Activated T-cell treated with anti-CD3 and anti-CD28 coated beads, Interleukin-2, amount 50 U/mL, for 24 hours (primary cell): ENCODE results near the gene FAM120B.
A peak's percentile ranks its signal among the peaks of the same experiment; 100 is the strongest.

Experiments
- DNase-seq: peaks from one replicate; pipeline ENCODE4 v3.0.0-alpha.2; 2020
- H3K27ac Mint-ChIP-seq: 2 replicates; pipeline ENCODE4 v1.8.0; 2020; ENCODE audit warnings: mild to moderate bottlenecking, mixed read lengths
- H3K27me3 Mint-ChIP-seq: 2 replicates; pipeline ENCODE4 v1.8.0; 2020; ENCODE audit warnings: mixed read lengths
- H3K36me3 Mint-ChIP-seq: 2 replicates; pipeline ENCODE4 v1.8.0; 2020; ENCODE audit warnings: low read depth, mixed read lengths
- H3K4me1 Mint-ChIP-seq: 2 replicates; pipeline ENCODE4 v1.8.0; 2020; ENCODE audit warnings: low read depth, mixed read lengths
- H3K4me3 Mint-ChIP-seq: 2 replicates; pipeline ENCODE4 v1.8.0; 2020; ENCODE audit warnings: mild to moderate bottlenecking, moderate library complexity, mixed read lengths
- H3K9me3 Mint-ChIP-seq: 2 replicates; pipeline ENCODE4 v1.8.0; 2020; ENCODE audit warnings: mixed read lengths

Gene FAM120B

GRCh38 chr6:170442596-170442995, 136.0 kb downstream of the FAM120B start:
- H3K27ac Mint-ChIP-seq, result no peak overlapping the region
- H3K9me3 Mint-ChIP-seq, result no peaks in the 10 kb centered on the region
- peaks cover 7% of the 10 kb centered on the region for H3K4me1 Mint-ChIP-seq
- DNase-seq, result no peak
- peaks cover 10% of the 10 kb centered on the region for H3K27me3 Mint-ChIP-seq
- H3K4me3 Mint-ChIP-seq, result no peak overlapping the region
- no peaks in the 10 kb centered on the region for H3K36me3 Mint-ChIP-seq

GRCh38 chr6:170443151-170443662, 136.6 kb downstream of the FAM120B start:
- H3K27ac Mint-ChIP-seq, result no peak overlapping the region
- H3K4me3 Mint-ChIP-seq, result no peak overlapping the region
- no peaks in the 10 kb centered on the region for H3K9me3 Mint-ChIP-seq
- peak; percentile 15 for DNase-seq
- no peaks in the 10 kb centered on the region for H3K36me3 Mint-ChIP-seq
- H3K4me1 Mint-ChIP-seq, result peaks cover 3% of the 10 kb centered on the region
- H3K27me3 Mint-ChIP-seq, result peaks cover 6% of the 10 kb centered on the region

DNA sequence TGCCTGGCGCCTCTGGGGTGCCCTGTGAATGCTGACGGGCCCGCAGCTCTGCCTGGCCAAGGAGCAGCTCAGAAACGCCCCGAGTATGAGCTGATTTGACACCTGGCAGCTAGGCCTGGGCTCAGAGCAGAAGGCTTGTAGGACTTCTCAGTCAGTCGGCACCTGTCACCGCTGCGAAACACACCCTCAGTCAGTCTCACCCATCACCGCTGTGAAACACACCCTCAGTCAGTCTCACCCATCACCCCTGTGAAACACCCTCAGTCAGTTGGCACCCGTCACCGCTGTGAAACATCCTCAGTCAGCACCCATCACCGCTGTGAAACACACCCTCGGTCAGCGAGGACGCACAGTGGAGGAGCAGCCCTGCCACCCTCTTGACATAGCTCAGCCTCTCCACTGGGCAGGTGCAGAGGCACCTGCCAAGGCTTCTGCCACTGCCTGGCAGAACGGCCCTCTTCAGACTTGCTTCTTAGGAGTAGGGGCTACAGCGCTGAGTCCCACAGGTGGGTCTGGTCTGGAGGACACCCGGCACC, 137.6 kb downstream of the FAM120B start:
- Mint-ChIP-seq H3K27ac (no peak overlapping the region), H3K4me3 (no peak overlapping the region), H3K4me1 (no peaks in the 10 kb centered on the region), H3K9me3 (no peaks in the 10 kb centered on the region), H3K27me3 (peaks cover 2% of the 10 kb centered on the region), H3K36me3 (no peaks in the 10 kb centered on the region)
- DNase-seq, result no peak

GRCh38 chr6:170444811-170445211, 138.3 kb downstream of the FAM120B start:
- Mint-ChIP-seq H3K27ac (no peak overlapping the region), H3K27me3 (no peaks in the 10 kb centered on the region), H3K36me3 (no peaks in the 10 kb centered on the region), H3K4me1 (no peaks in the 10 kb centered on the region), H3K4me3 (no peak overlapping the region), H3K9me3 (no peaks in the 10 kb centered on the region)
- no peak for DNase-seq

GRCh38 chr6:170445487-170445886, 138.9 kb downstream of the FAM120B start:
- Mint-ChIP-seq H3K4me3 (no peak overlapping the region), H3K36me3 (no peaks in the 10 kb centered on the region), H3K27me3 (no peaks in the 10 kb centered on the region), H3K4me1 (no peaks in the 10 kb centered on the region), H3K27ac (no peak overlapping the region), H3K9me3 (no peaks in the 10 kb centered on the region)
- no peak for DNase-seq

DNA sequence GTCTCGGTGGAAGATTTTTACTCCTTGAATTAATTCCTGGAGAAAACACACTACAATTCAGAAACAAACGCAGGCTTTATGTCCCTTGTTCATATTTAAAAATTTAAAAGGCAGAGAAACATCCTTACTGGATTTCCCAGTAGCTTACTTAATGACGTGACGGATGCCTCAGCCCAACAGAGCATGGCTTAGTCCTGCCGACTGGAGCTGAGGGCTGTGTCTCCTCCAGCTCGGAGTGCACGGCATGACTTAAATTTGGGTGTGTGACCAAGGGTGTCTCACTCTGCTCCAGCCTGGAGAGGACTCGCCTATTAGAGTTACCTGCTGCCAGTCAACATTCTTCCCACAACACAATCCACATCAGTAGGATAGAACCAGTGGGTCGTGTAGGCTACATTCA, 139.4 kb downstream of the FAM120B start:
- H3K4me3 Mint-ChIP-seq, result no peak overlapping the region
- no peaks in the 10 kb centered on the region for H3K9me3 Mint-ChIP-seq

GRCh38 chr6:170446841-170447560, 140.4 kb downstream of the FAM120B start:
- DNase-seq, result no peak
- no peak overlapping the region for H3K27ac Mint-ChIP-seq
- H3K36me3 Mint-ChIP-seq, result no peaks in the 10 kb centered on the region
- no peaks in the 10 kb centered on the region for H3K4me1 Mint-ChIP-seq
- H3K4me3 Mint-ChIP-seq, result no peak overlapping the region
- H3K27me3 Mint-ChIP-seq, result no peaks in the 10 kb centered on the region
- no peaks in the 10 kb centered on the region for H3K9me3 Mint-ChIP-seq

More for the DNA sequence above, 139.4 kb downstream of the FAM120B start:
- Mint-ChIP-seq H3K27ac (no peak overlapping the region), H3K36me3 (no peaks in the 10 kb centered on the region), H3K27me3 (no peaks in the 10 kb centered on the region), H3K4me1 (no peaks in the 10 kb centered on the region)
- DNase-seq, result peak; percentile 8

DNA sequence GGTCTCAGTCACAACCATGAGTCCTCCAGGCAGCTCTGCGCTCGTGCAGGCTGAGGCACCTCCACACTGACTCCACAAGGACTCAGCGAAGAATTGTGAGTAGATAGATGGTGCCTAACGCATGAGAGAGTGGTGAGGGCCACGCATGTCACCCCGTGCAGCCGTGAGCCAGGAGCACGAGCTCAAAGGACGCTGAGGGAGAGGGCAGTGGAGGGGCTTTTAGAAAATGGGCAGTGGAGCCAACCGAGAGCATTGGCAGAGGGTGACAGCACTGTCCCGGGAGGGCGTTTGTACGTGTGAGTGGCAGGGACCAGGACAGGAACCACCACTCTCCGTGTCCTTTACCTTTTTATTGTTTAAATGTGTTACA, 141.0 kb downstream of the FAM120B start:
- H3K27ac Mint-ChIP-seq, result no peak overlapping the region
- H3K9me3 Mint-ChIP-seq, result no peaks in the 10 kb centered on the region
- H3K4me1 Mint-ChIP-seq, result no peaks in the 10 kb centered on the region
- no peaks in the 10 kb centered on the region for H3K36me3 Mint-ChIP-seq
- no peak overlapping the region for H3K4me3 Mint-ChIP-seq
- H3K27me3 Mint-ChIP-seq, result no peaks in the 10 kb centered on the region
- no peak for DNase-seq

DNA sequence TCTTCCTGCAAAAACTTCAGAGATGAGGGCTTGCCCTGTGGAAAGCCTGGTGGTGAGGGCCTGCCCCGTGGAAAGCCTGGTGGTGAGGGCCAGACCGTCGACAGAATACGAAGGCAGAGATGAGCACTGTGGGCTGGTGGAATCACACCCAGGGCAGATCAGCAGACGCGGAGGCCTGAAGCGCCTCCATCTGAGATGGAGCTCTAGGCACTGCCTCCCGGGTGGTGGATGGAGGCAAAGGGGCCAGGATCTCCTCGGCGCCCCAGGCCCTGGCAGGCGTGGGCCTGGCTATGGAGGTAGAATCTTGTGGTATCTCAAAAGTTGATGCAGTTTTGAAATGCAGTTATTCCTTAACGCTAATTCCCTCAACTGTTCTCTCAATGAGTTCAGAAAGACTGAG, 141.8 kb downstream of the FAM120B start:
- H3K27ac Mint-ChIP-seq, result no peak overlapping the region

GRCh38 chr6:170448751-170449630, 142.4 kb downstream of the FAM120B start:
- no peaks in the 10 kb centered on the region for H3K4me1 Mint-ChIP-seq

More for the DNA sequence above, 141.8 kb downstream of the FAM120B start:
- DNase-seq, result no peak
- no peaks in the 10 kb centered on the region for H3K27me3 Mint-ChIP-seq
- H3K4me1 Mint-ChIP-seq, result no peaks in the 10 kb centered on the region
- H3K9me3 Mint-ChIP-seq, result no peaks in the 10 kb centered on the region
- H3K4me3 Mint-ChIP-seq, result no peak overlapping the region
- no peaks in the 10 kb centered on the region for H3K36me3 Mint-ChIP-seq

GRCh38 chr6:170449835-170450753, 143.5 kb downstream of the FAM120B start:
- Mint-ChIP-seq H3K9me3 (no peaks in the 10 kb centered on the region), H3K4me3 (no peak overlapping the region), H3K27me3 (no peaks in the 10 kb centered on the region), H3K36me3 (no peaks in the 10 kb centered on the region), H3K4me1 (no peaks in the 10 kb centered on the region), H3K27ac (no peak overlapping the region)
- DNase-seq, result no peak

More at GRCh38 chr6:170448751-170449630, 142.4 kb downstream of the FAM120B start:
- H3K9me3 Mint-ChIP-seq, result no peaks in the 10 kb centered on the region
- no peak overlapping the region for H3K27ac Mint-ChIP-seq
- no peak for DNase-seq
- H3K36me3 Mint-ChIP-seq, result no peaks in the 10 kb centered on the region
- H3K27me3 Mint-ChIP-seq, result no peaks in the 10 kb centered on the region
- H3K4me3 Mint-ChIP-seq, result no peak overlapping the region

DNA sequence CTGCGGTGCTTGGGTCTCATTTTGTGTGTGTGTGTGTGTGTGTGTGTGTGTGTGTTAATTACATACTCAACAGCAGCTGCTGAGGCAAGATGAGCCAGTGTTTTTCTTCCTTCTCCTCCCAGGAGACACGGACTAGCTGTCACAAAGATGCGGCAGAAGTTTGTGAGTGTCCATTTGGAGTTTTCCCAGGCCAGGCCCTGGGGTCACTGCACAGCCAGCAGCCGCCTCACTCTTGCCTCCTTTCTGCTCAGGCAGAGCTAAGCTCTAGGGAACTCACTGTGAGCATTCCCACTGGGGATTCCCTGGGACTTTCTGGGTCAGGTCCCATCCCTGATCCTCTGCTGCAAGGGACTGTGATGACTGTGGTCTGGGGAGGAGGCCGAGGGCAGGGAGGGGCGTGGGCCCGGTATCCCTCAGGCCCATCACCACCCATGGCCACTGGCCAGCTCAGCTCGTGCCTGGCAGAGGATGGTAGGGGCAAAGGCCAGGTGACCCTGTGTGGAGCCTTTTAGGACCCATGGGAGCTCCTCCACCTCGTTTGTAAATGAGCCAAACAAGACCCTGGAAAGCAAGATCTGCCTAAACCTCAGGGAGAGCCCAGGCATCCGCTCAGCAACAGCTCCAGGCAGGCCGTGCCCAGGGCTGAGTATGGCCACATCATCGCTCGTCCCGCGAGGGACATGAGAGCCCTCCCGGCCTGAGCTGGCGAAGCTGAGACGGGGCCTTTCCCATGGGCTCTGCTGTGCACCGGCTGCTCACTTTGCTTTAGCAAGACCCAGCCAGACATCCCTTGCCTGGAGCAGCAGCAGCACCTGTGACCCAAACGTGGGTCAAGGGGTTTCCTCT, 144.6 kb downstream of the FAM120B start:
- H3K27ac Mint-ChIP-seq, result no peak overlapping the region
- DNase-seq, result peak; percentile 22
- H3K27me3 Mint-ChIP-seq, result no peaks in the 10 kb centered on the region
- H3K9me3 Mint-ChIP-seq, result no peaks in the 10 kb centered on the region
- H3K4me1 Mint-ChIP-seq, result no peaks in the 10 kb centered on the region
- H3K36me3 Mint-ChIP-seq, result no peaks in the 10 kb centered on the region
- H3K4me3 Mint-ChIP-seq, result no peak overlapping the region
